T-helper 2 cell treated with Interferon-gamma antibody and Interleukin-4, amounts not matched to agents 100 ng/mL and 5 ng/mL, for 36 hours (primary cell): ENCODE results near the gene WDFY4. TPM values are rescaled to one million over a fixed set of nuclear protein-coding genes. Genes with fewer than 3 reads are reported as not detected.

Source experiments
- intact Hi-C: fragments of 100-400 bp; cut with micrococcal nuclease; formaldehyde crosslinking; loops from one replicate; pipeline ENCODE4 v1.15.1; 2023
- total RNA-seq: library from RNA; stranded (reverse); gene quantifications from 2 replicates; pipeline ENCODE4 v1.2.3, GENCODE V29; 2022

WDFY4 gene
- total RNA-seq, 1 donor from 2014 or later = 1.00 TPM

GRCh38 chr10:48807791-48808470 is 123.3 kb downstream of the WDFY4 start:
- intact Hi-C loops = loop anchor here (10.0 kb wide), 2 partner anchors 153 to 377 kb away; partner anchors contain the start of gene TMEM273

DNA sequence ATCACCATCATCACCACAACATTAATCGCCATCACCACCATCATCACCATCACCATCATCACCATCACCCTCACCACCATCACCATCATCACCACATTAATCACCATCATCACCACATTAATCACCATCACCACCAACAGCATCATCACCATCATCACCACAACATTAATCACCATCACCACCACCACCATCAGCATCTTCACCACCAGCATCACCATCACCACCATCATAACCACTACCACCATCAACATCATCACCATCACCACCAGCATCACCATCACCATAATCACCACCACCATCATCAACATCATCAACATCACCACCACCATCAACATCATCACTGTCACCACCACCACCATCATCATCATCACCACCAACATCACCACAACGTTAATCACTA is 124.6 kb downstream of the WDFY4 start:
- intact Hi-C loops = loop anchor here (10.0 kb wide), 2 partner anchors 154 to 376 kb away; partner anchors contain the start of gene TMEM273

GRCh38 chr10:48811461-48811860 is 126.8 kb downstream of the WDFY4 start:
- intact Hi-C loops = no loop called here

GRCh38 chr10:48811917-48812316 is 127.2 kb downstream of the WDFY4 start:
- intact Hi-C loops = no loop called here

DNA sequence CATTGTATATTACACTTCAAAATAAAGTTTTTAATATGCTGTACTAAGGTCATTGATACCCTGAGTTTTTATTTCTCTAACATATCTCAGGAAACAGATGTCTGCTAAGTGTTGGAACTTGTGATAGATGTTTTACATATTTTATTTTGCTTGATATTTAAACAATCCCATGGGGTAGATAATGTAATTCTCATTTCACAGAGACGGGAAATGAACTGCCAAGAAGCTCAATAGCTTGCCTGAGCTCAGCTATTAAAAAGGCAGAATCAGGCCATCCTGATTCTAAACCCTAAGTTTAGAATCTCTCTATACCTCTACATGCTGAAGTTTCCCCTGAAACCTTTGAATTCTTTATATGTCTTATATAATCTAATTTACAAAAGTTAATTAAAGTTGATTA is 128.6 kb downstream of the WDFY4 start:
- intact Hi-C loops = no loop called here

GRCh38 chr10:48813825-48814224 is 129.2 kb downstream of the WDFY4 start:
- intact Hi-C loops = no loop called here

GRCh38 chr10:48814933-48815332 is 130.3 kb downstream of the WDFY4 start:
- intact Hi-C loops = no loop called here

DNA sequence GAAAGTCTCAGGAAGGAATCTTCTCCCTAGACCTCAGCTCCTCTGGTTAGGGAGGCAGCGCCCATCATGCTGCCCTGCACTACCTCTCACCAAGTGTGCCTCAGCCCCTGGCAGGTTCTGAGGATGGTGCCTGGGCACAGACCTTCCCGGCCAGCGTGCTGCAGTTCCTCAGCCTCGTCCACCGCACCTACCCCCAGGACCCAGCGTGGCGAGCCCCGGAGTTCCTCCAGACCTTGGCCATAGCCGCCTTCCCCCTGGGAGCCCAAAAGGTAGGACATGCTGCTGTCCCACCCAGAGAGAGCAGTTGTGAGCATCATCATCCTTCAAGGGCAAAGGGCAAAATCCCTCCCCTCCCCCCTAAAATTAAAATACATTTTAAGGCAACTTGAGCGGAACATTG is 132.5 kb downstream of the WDFY4 start:
- intact Hi-C loops = no loop called here

- intact Hi-C loops = no loop called here
Measured at GRCh38 chr10:48818081-48818480, 133.4 kb downstream of the WDFY4 start.

- intact Hi-C loops = no loop called here
Measured at GRCh38 chr10:48818861-48819520, 134.3 kb downstream of the WDFY4 start.

DNA sequence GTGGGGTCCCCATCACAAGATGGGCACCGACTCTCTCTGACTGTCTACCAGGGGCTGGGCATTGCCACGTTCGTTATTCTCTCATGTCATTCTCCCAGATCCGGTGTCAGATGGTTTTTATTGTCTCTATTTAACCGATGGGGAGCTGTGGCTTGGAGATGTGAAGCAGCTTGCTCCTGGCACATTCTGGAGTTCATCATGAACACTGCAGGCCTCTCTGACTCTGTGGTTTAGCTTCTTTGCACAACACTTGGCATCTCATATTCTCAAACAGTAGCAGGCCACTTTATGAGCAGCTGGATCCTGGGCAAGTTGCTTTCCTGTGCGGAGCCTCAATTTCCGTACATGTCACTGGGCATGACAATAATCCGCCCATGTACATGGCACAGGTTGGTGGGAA is 135.1 kb downstream of the WDFY4 start:
- intact Hi-C loops = no loop called here

DNA sequence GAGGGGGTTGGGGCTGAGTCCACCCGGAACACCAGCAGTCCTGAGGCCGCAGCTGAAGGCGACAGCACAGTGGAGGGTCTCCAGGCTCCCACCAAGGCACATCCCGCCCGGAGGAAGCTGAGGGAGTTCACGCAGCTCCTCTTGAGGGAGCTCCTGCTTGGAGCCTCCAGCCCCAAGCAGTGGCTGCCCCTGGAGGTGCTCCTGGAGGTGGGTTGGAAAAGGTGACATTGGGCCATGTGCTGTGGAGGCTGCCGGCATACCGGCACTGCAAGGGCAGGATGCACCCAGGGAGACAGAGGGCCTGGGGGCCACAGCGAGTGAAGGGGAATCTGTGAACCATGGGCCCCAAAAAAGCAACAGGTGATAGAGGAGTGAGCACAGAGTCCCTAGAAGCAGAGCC is 135.6 kb downstream of the WDFY4 start:
- intact Hi-C loops = no loop called here

- intact Hi-C loops = no loop called here
Measured at GRCh38 chr10:48820699-48821098, 136.0 kb downstream of the WDFY4 start.

DNA sequence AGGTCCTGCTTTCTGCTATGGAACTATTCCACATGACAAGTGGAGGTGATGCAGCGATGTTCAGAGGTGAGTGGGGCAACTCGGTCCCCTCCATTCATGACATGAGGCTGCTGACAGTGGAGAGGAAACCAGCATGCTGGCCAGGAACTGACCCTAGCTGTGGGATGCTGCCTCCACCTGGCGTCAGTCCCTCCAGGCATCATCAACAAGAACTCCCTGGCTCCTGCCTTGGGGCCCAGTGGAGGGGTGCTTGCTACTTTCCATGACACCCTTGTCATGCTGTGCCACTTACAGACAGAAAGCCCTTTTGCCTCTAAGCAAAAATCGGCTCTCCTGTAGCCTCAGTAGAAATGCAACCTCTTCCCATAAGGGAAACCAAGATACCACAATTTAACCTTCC is 136.4 kb downstream of the WDFY4 start:
- intact Hi-C loops = no loop called here

- intact Hi-C loops = no loop called here
Measured at GRCh38 chr10:48821692-48822091, 137.0 kb downstream of the WDFY4 start.

GRCh38 chr10:48833674-48834073 is 149.0 kb downstream of the WDFY4 start:
- intact Hi-C loops = no loop called here

GRCh38 chr10:48834189-48834965 is 149.7 kb downstream of the WDFY4 start:
- intact Hi-C loops = no loop called here

DNA sequence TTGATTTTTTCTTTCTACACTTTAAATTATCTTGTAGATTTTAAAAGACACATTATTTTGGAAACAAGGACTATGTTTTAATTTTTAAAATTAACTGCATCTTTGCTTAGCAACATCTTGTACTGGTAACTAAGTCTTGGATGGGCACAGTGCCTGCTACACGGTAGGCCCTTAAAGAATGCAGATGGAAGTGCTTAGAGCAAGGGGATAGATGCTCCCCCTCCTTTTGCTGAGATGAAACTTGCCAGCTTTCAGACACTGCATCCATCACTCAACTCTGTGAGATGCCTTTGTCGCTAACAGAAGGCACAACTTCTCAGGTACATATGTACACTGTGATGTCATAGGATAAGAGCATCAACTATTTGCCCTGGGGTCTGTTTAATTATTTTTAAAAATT is 151.1 kb downstream of the WDFY4 start:
- intact Hi-C loops = no loop called here

DNA sequence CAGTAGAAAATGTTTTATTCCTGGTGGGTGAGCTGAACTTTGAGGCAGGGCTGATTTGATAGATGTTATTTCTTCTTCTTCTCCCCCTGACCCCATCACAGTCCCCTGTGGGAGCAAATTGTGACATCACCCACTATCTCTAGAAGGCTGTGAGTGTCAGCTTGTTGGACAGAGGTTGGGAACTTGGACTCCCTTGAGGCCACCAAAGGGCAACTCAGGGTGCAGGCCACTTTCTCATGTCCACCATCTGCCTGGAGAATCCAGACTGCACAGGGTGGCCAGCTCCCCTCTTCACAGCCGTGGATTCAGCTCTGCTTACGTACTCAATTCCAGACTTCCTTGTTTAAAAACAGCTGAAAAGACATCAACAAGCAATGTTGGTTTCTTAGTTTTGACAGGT is 151.9 kb downstream of the WDFY4 start:
- intact Hi-C loops = no loop called here

GRCh38 chr10:48838834-48839233 is 154.2 kb downstream of the WDFY4 start:
- intact Hi-C loops = no loop called here

GRCh38 chr10:48839809-48840679 is 155.4 kb downstream of the WDFY4 start:
- intact Hi-C loops = no loop called here
